Hepatocyte (in vitro differentiated cells): ENCODE results near the gene CDK15. TPM values are rescaled to one million over a fixed set of nuclear protein-coding genes. Genes with fewer than 3 reads are reported as not detected.

Experiments used
- DNase-seq: peaks from one replicate; pipeline ENCODE4 v3.0.0-alpha.2; 2016; ENCODE audit warnings: low spot score
- H2AFZ ChIP-seq: fragments of 200-600 bp; sonication (generic); 2 replicates; pipeline ENCODE4 v1.6.0; 2016; ENCODE audit warnings: antibody characterized with exemption, mild to moderate bottlenecking
- H3K27ac ChIP-seq: fragments of 200-600 bp; sonication (generic); 2 replicates; pipeline ENCODE4 v1.5.1; 2016; ENCODE audit warnings: mild to moderate bottlenecking
- H3K27me3 ChIP-seq: fragments of 200-600 bp; sonication (generic); 2 replicates; pipeline ENCODE4 v1.6.1; 2016
- H3K36me3 ChIP-seq: fragments of 200-600 bp; sonication (generic); replicated peaks from 2 replicates; pipeline ENCODE4 v1.5.1; 2016; ENCODE audit warnings: low read depth; ENCODE audit not compliant: insufficient read depth
- H3K4me1 ChIP-seq: fragments of 200-600 bp; sonication (generic); 2 replicates; pipeline ENCODE4 v1.5.1; 2016; ENCODE audit warnings: mild to moderate bottlenecking, moderate library complexity; ENCODE audit not compliant: insufficient read depth
- H3K4me2 ChIP-seq: fragments of 200-600 bp; sonication (generic); 2 replicates; pipeline ENCODE4 v1.6.0; 2016
- H3K4me3 ChIP-seq: fragments of 200-600 bp; sonication (generic); 2 replicates; pipeline ENCODE4 v1.5.1; 2016; ENCODE audit warnings: mild to moderate bottlenecking
- H3K79me2 ChIP-seq: fragments of 200-600 bp; sonication (generic); 2 replicates; pipeline ENCODE4 v1.6.0; 2017; ENCODE audit warnings: mild to moderate bottlenecking
- H3K9me2 ChIP-seq: fragments of 200-600 bp; sonication (generic); replicated peaks from 2 replicates; pipeline ENCODE4 v1.6.0; 2017; ENCODE audit warnings: mild to moderate bottlenecking; ENCODE audit not compliant: insufficient read depth
- H3K9me3 ChIP-seq: fragments of 200-600 bp; sonication (generic); 2 replicates; pipeline ENCODE4 v1.5.1; 2016; ENCODE audit warnings: low read depth, mild to moderate bottlenecking
- H4K20me1 ChIP-seq: fragments of 200-600 bp; sonication (generic); 2 replicates; pipeline ENCODE4 v1.6.0; 2016; ENCODE audit warnings: mild to moderate bottlenecking; ENCODE audit not compliant: insufficient read depth, poor library complexity, severe bottlenecking
- CTCF ChIP-seq: fragments of 200-600 bp; sonication (generic); IDR thresholded peaks from 2 replicates; pipeline ENCODE4 v1.5.1; 2016; ENCODE audit warnings: antibody characterized with exemption, mild to moderate bottlenecking; ENCODE audit not compliant: poor library complexity
- EZH2 ChIP-seq: fragments of 200-600 bp; sonication (generic); IDR thresholded peaks from 2 replicates; pipeline ENCODE4 v1.6.1; 2016; ENCODE audit warnings: antibody characterized with exemption, mild to moderate bottlenecking, borderline replicate concordance
- EZH2phosphoT487 ChIP-seq: fragments of 200-600 bp; sonication (generic); IDR thresholded peaks from one replicate; pipeline ENCODE4 v1.6.1; 2018; ENCODE audit warnings: antibody characterized with exemption, mild to moderate bottlenecking, low read depth, moderate library complexity; ENCODE audit not compliant: unreplicated experiment, severe bottlenecking
- WGBS: methylation state at CpG from one replicate; pipeline ENCODE4 v1.1.6; 2016; ENCODE audit warnings: low lambda C conversion rate; ENCODE audit errors: missing lambda C conversion rate; 5-methylcytosine and 5-hydroxymethylcytosine counted together
- polyA plus RNA-seq: library from polyadenylated mRNA; unstranded; fragments of >200 nt; fragmentation: Nextera tagmentation; extraction: Ambion mirVana; gene quantifications from 2 replicates; pipeline ENCODE4 v1.2.1, GENCODE V29; 2016
- total RNA-seq: library from RNA; depleted of rRNA; stranded (reverse); fragments of >200 nt; gene quantifications from 2 replicates; pipeline ENCODE4 v1.2.3, GENCODE V29; 2014

The CDK15 gene
- total and polyA plus RNA-seq, 2 experiments from 2014 or later: 0.17 to 4.0 TPM

- H2AFZ ChIP-seq: no peak overlapping the region
- no peaks in the 10 kb centered on the region for H3K79me2 ChIP-seq
- 97% methylated on average over 3 of the region's 3 CpGs for WGBS
- H3K9me2 ChIP-seq: no peaks in the 10 kb centered on the region
- H4K20me1 ChIP-seq: no peaks in the 10 kb centered on the region
- no peak overlapping the region for H3K4me3 ChIP-seq
- peaks cover 8% of the 10 kb centered on the region for H3K4me1 ChIP-seq
- TF ChIP-seq EZH2phosphoT487: no peak
- TF ChIP-seq CTCF: no peak
- TF ChIP-seq EZH2: no peak
- no peak overlapping the region for H3K4me2 ChIP-seq
- H3K36me3 ChIP-seq: no peaks in the 10 kb centered on the region
- no peak for DNase-seq
- no peaks in the 10 kb centered on the region for H3K27me3 ChIP-seq
- no peak overlapping the region for H3K27ac ChIP-seq
- H3K9me3 ChIP-seq: no peaks in the 10 kb centered on the region
These were observed 109.1 kb downstream of the CDK15 start for GRCh38 chr2:201915446-201915845.

GRCh38 chr2:201916565-201916964 is 110.2 kb downstream of the CDK15 start:
- DNase-seq: no peak
- Histone ChIP-seq H4K20me1 (no peaks in the 10 kb centered on the region), H3K4me3 (no peak overlapping the region), H3K4me2 (no peak overlapping the region), H2AFZ (no peak overlapping the region), H3K79me2 (no peaks in the 10 kb centered on the region), H3K9me2 (no peaks in the 10 kb centered on the region), H3K27ac (no peak overlapping the region), H3K9me3 (no peaks in the 10 kb centered on the region), H3K36me3 (no peaks in the 10 kb centered on the region), H3K4me1 (peaks cover 6% of the 10 kb centered on the region), H3K27me3 (no peaks in the 10 kb centered on the region)
- 89% methylated on average over 4 of the region's 4 CpGs for WGBS
- no peak for TF ChIP-seq CTCF
- no peak for TF ChIP-seq EZH2phosphoT487
- TF ChIP-seq EZH2: no peak

GRCh38 chr2:201918616-201919307 is 112.4 kb downstream of the CDK15 start:
- H3K4me2 ChIP-seq: peak overlapping the region; percentile 18
- H2AFZ ChIP-seq: no peak overlapping the region
- no peaks in the 10 kb centered on the region for H3K9me3 ChIP-seq
- H3K36me3 ChIP-seq: no peaks in the 10 kb centered on the region
- H3K9me2 ChIP-seq: no peaks in the 10 kb centered on the region
- peaks cover 6% of the 10 kb centered on the region for H3K4me1 ChIP-seq
- no peak for TF ChIP-seq EZH2phosphoT487
- TF ChIP-seq EZH2: no peak
- no peak for TF ChIP-seq CTCF
- H4K20me1 ChIP-seq: no peaks in the 10 kb centered on the region
- no peak for DNase-seq
- 70% methylated on average over 10 of the region's 10 CpGs for WGBS
- no peak overlapping the region for H3K27ac ChIP-seq
- H3K79me2 ChIP-seq: no peaks in the 10 kb centered on the region
- no peaks in the 10 kb centered on the region for H3K27me3 ChIP-seq
- H3K4me3 ChIP-seq: no peak overlapping the region

- Histone ChIP-seq H3K27ac (no peak overlapping the region), H3K79me2 (no peaks in the 10 kb centered on the region), H4K20me1 (no peaks in the 10 kb centered on the region), H3K4me1 (peaks cover 6% of the 10 kb centered on the region), H3K4me2 (peak overlapping the region; percentile 18), H3K9me3 (no peaks in the 10 kb centered on the region), H3K9me2 (no peaks in the 10 kb centered on the region), H3K27me3 (no peaks in the 10 kb centered on the region), H3K4me3 (no peak overlapping the region), H2AFZ (no peak overlapping the region), H3K36me3 (no peaks in the 10 kb centered on the region)
- no peak for DNase-seq
- TF ChIP-seq EZH2phosphoT487 (no peak), CTCF (no peak), EZH2 (no peak)
- WGBS: 80% methylated on average over 6 of the region's 6 CpGs
These were observed 112.9 kb downstream of the CDK15 start for GRCh38 chr2:201919308-201919634.
